ENCODE measurements around the gene CEPT1.

- no peak for TF ChIP-seq EZH2phosphoT487 (IDR thresholded peaks at IDR 0.05)
- TF ChIP-seq, protein P1, sequence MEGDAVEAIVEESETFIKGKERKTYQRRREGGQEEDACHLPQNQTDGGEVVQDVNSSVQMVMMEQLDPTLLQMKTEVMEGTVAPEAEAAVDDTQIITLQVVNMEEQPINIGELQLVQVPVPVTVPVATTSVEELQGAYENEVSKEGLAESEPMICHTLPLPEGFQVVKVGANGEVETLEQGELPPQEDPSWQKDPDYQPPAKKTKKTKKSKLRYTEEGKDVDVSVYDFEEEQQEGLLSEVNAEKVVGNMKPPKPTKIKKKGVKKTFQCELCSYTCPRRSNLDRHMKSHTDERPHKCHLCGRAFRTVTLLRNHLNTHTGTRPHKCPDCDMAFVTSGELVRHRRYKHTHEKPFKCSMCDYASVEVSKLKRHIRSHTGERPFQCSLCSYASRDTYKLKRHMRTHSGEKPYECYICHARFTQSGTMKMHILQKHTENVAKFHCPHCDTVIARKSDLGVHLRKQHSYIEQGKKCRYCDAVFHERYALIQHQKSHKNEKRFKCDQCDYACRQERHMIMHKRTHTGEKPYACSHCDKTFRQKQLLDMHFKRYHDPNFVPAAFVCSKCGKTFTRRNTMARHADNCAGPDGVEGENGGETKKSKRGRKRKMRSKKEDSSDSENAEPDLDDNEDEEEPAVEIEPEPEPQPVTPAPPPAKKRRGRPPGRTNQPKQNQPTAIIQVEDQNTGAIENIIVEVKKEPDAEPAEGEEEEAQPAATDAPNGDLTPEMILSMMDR (IDR thresholded peaks at IDR 0.05): no peak
These were observed 88.7 kb downstream of the CEPT1 start for GRCh38 chr1:111228748-111229126.
